CD4-positive, CD25-positive, alpha-beta regulatory T cell (primary cell): ENCODE data around the gene PIAS1. TPM values are rescaled to one million over a fixed set of nuclear protein-coding genes. Genes with fewer than 3 reads are reported as not detected.
"Not testable (repeated sequence)": the region's sequence is repeated elsewhere in the genome, so short reads cannot be mapped to it uniquely, and the experiment has no call there.

ENCODE experiments used
- ATAC-seq, 2 donors: fragments of 150-1000 bp; cut with Tn5 transposase; one replicate each; pipeline ENCODE4 v1.10.0; 2021; ENCODE audit warnings: low read depth in 2 of 2, moderate number of reproducible peaks in 2 of 2, moderate library complexity in 1 of 2
- DNase-seq, 3 donors: peaks; one replicate each; pipeline versions ENCODE4 v3.0.0 to v3.0.0-alpha.2; 2012 to 2022; ENCODE audit warnings: mixed read lengths in 1 of 3
- H3K27ac ChIP-seq: one replicate; pipeline ENCODE4 v1.7.0; 2013; ENCODE audit warnings: mild to moderate bottlenecking, low read length; ENCODE audit not compliant: insufficient read depth, poor library complexity, severe bottlenecking
- H3K27me3 ChIP-seq: one replicate; pipeline ENCODE4 v1.7.0; 2013; ENCODE audit warnings: low read length; ENCODE audit not compliant: control insufficient read depth, insufficient read depth
- H3K36me3 ChIP-seq: one replicate; pipeline ENCODE4 v1.7.0; 2013; ENCODE audit warnings: mild to moderate bottlenecking, low read length, moderate library complexity; ENCODE audit not compliant: control insufficient read depth, insufficient read depth
- H3K4me1 ChIP-seq: 2 replicates; pipeline ENCODE4 v1.7.0; 2013; ENCODE audit warnings: mild to moderate bottlenecking, low read length; ENCODE audit not compliant: insufficient read depth, control insufficient read depth, poor library complexity, severe bottlenecking
- H3K4me3 ChIP-seq: one replicate; pipeline ENCODE4 v1.7.0; 2013; ENCODE audit warnings: low read depth, mild to moderate bottlenecking, low read length, moderate library complexity
- H3K9me3 ChIP-seq, 2 experiments: 1 replicate in 1 of 2; 2 replicates in 1 of 2; pipeline ENCODE4 v1.7.0; 2013; ENCODE audit warnings: low read length in 2 of 2, mild to moderate bottlenecking in 1 of 2, moderate library complexity in 1 of 2; ENCODE audit not compliant: control insufficient read depth in 2 of 2
- H3K27ac Mint-ChIP-seq, 3 donors: one replicate each; pipeline ENCODE4 v1.8.0; 2020 to 2022; ENCODE audit warnings: mild to moderate bottlenecking in 3 of 3, mixed read lengths in 3 of 3, moderate library complexity in 2 of 3
- H3K27me3 Mint-ChIP-seq: one replicate; pipeline ENCODE4 v1.8.0; 2022; ENCODE audit warnings: mild to moderate bottlenecking, mixed read lengths
- H3K36me3 Mint-ChIP-seq: one replicate; pipeline ENCODE4 v1.8.0; 2020; ENCODE audit warnings: mixed read lengths
- H3K4me1 Mint-ChIP-seq, 4 donors: one replicate each; pipeline ENCODE4 v1.8.0; 2020 to 2022; ENCODE audit warnings: mixed read lengths in 4 of 4, mild to moderate bottlenecking in 1 of 4
- H3K4me3 Mint-ChIP-seq, 4 donors: one replicate each; pipeline ENCODE4 v1.8.0; 2020 to 2022; ENCODE audit warnings: mild to moderate bottlenecking in 4 of 4, mixed read lengths in 4 of 4, moderate library complexity in 3 of 4
- H3K9me3 Mint-ChIP-seq, 7 donors: one replicate each; pipeline ENCODE4 v1.8.0; 2020 to 2022; ENCODE audit warnings: mixed read lengths in 7 of 7, mild to moderate bottlenecking in 3 of 7, moderate library complexity in 2 of 7
- polyA plus RNA-seq, 4 donors: library from polyadenylated mRNA; unstranded; fragments of 300-500 nt; fragmentation: Illumina TruSeq; gene quantifications; one replicate each; pipeline ENCODE4 v1.2.3, GENCODE V29; 2021
- total RNA-seq: library from RNA; stranded (reverse); gene quantifications from one replicate; pipeline ENCODE4 v1.2.3, GENCODE V29; 2022

Gene PIAS1
- total and polyA plus RNA-seq, 5 donors from 2014 or later, result 102 to 156 (median 137) TPM

DNA sequence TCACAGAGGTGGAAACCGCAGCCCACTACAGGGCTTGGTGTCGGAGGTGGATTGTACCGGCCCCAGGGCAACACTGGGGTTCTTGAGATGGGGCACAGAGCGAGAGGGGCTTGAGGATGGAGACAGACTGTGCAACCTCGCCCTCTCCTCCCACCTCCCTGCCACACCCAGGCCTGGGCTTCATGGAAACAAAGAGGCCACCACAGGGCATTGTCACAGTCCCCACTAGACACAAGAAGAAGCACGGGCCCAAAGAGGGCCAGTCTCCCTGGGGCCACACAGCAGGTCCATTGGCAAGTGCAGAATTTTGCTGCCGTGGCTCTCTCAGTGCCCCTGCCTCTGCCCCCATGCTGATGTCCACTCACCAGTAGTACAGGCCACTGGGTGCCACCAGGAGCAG, 155.2 kb downstream of the PIAS1 start:
- peaks cover 0 to 1% (median 0%) of the 10 kb centered on the region in 7 donors for H3K9me3 Mint-ChIP-seq
- peaks cover 3% of the 10 kb centered on the region for H3K36me3 Mint-ChIP-seq
- H3K27ac Mint-ChIP-seq, result peak overlapping the region in 1 of 3 donors; percentile 40
- no peaks in the 10 kb centered on the region for H3K36me3 ChIP-seq
- no peak overlapping the region for H3K27ac ChIP-seq
- H3K4me3 ChIP-seq, result no peak overlapping the region
- peaks cover 0 to 17% (median 4%) of the 10 kb centered on the region in 4 donors for H3K4me1 Mint-ChIP-seq
- no peaks in the 10 kb centered on the region for H3K27me3 ChIP-seq
- peaks cover 14% of the 10 kb centered on the region for H3K4me1 ChIP-seq
- no peak overlapping the region for H3K4me3 Mint-ChIP-seq
- H3K9me3 ChIP-seq, result no peaks in the 10 kb centered on the region
- DNase-seq (no peak), ATAC-seq (no peak)
- no peaks in the 10 kb centered on the region for H3K27me3 Mint-ChIP-seq

DNA sequence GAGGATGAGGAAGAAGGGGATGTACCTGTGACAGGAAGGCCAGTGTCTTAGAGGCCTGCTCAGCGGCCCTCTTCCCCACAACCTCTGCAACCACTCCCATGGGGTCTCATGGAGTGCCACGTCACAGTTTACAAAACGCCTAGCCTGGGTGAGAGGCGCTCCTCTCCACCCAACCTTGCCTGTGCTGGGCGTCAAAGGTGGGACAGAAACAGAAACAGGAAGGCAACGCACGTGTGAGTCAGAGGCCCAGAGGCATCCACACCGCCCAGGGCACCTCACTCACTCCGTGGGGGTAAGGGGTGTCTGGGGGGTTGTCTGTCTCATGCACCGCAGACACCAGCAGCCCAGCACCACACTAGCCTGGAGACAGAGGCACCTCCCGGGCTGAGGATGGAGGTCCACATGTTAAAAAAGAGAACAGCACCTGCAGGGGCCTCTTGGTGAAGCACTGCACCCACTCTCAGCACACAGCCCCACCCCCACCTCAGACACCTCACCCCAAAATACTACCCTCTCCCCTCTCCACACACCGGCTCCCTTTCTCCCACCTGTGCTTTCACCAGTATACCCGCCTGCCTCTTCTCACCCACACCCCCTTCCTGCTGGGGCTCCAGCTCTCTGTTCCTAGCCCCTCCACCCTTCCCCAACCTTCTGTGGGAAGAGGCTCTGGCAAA, 155.8 kb downstream of the PIAS1 start:
- peak overlapping the region in 2 of 3 donors; percentile 35 to 60 for H3K27ac Mint-ChIP-seq
- no peaks in the 10 kb centered on the region for H3K27me3 Mint-ChIP-seq
- peaks cover 0 to 17% (median 4%) of the 10 kb centered on the region in 4 donors for H3K4me1 Mint-ChIP-seq
- Histone ChIP-seq H3K9me3 (no peaks in the 10 kb centered on the region), H3K4me1 (peaks cover 14% of the 10 kb centered on the region), H3K27me3 (no peaks in the 10 kb centered on the region), H3K36me3 (no peaks in the 10 kb centered on the region), H3K27ac (no peak overlapping the region), H3K4me3 (no peak overlapping the region)
- H3K36me3 Mint-ChIP-seq, result peaks cover 3% of the 10 kb centered on the region
- DNase-seq (peak in 1 of 3 donors; percentile 65), ATAC-seq (peak; percentile 55 to 64)
- H3K4me3 Mint-ChIP-seq, result no peak overlapping the region
- peaks cover 0 to 1% (median 0%) of the 10 kb centered on the region in 7 donors for H3K9me3 Mint-ChIP-seq

DNA sequence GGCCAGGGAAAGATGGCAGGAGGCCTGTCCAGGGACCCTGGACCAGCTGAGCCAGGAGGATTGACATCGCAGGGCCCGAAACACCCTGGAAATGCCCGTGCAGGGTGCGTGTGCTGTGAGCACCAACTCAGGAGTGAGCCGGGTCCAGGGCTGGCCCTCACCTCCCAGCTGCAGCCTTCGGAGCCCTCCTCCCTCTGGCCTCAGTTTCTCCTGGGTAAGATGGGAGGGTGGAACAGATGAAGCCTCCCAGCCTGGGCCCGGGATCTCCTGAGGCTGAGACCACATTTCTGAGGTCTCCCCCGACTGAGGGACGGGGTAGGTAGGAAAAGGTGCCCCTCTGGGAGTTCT, 156.3 kb downstream of the PIAS1 start:
- no peaks in the 10 kb centered on the region for H3K36me3 ChIP-seq
- Mint-ChIP-seq H3K27ac (no peak overlapping the region), H3K4me1 (peaks cover 0 to 17% (median 4%) of the 10 kb centered on the region in 4 donors), H3K36me3 (peaks cover 3% of the 10 kb centered on the region), H3K4me3 (no peak overlapping the region), H3K27me3 (no peaks in the 10 kb centered on the region), H3K9me3 (peaks cover 0 to 1% (median 0%) of the 10 kb centered on the region in 7 donors)
- H3K27ac ChIP-seq, result no peak overlapping the region
- DNase-seq (no peak), ATAC-seq (no peak)
- no peaks in the 10 kb centered on the region for H3K27me3 ChIP-seq
- no peaks in the 10 kb centered on the region for H3K9me3 ChIP-seq
- peaks cover 14% of the 10 kb centered on the region for H3K4me1 ChIP-seq
- no peak overlapping the region for H3K4me3 ChIP-seq

DNA sequence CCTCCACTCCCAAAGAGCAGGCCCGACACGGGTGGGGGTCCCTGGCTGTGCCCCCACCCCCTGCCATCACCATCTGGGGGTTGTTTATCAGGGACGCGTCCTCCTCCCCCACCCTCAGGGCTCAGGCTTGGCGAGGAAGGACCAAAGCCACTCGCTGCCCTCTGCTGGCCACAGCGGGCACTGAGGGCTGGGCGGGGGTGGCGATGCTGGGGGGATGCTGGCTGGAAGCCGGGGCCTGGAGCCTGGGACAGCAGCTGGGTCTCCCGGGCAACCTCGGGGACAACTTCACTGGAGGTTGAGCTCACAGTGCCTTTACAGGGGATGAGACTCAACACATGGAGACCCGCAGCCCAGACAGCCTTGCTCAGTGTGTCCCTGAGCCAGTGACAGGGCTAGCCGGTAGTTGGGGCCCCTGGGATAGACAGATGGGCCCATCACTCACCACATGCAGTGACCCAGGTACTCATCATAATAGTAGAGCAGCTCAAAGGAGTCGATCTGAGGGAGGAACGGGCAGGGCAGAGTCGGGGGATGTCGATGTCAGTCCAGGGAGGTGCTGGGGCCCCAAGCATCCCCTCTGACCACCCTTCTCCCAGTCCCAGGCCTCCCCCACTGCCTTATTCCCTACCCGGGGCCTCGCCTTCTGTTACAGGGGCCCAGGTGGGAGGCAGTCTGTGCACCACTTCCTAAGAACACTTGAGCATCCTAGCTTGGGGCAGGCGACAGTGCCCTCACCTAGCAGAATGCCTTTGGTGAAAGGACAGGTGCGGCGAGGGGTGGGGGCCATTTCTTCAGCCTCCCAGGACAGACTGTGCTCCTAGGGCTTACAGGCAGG, 156.9 kb downstream of the PIAS1 start:
- H3K27ac ChIP-seq, result no peak overlapping the region
- peaks cover 4% of the 10 kb centered on the region for H3K36me3 Mint-ChIP-seq
- H3K4me3 ChIP-seq, result no peak overlapping the region
- no peaks in the 10 kb centered on the region for H3K36me3 ChIP-seq
- ATAC-seq (no peak), DNase-seq (peak; percentile 17 to 55 (median 26))
- H3K9me3 Mint-ChIP-seq, result peaks cover 0 to 1% (median 0%) of the 10 kb centered on the region in 7 donors
- no peaks in the 10 kb centered on the region for H3K27me3 ChIP-seq
- H3K4me1 ChIP-seq, result peaks cover 11% of the 10 kb centered on the region
- H3K27ac Mint-ChIP-seq, result no peak overlapping the region
- no peaks in the 10 kb centered on the region for H3K9me3 ChIP-seq
- H3K27me3 Mint-ChIP-seq, result no peaks in the 10 kb centered on the region
- no peak overlapping the region for H3K4me3 Mint-ChIP-seq
- peaks cover 0 to 17% (median 4%) of the 10 kb centered on the region in 4 donors for H3K4me1 Mint-ChIP-seq

DNA sequence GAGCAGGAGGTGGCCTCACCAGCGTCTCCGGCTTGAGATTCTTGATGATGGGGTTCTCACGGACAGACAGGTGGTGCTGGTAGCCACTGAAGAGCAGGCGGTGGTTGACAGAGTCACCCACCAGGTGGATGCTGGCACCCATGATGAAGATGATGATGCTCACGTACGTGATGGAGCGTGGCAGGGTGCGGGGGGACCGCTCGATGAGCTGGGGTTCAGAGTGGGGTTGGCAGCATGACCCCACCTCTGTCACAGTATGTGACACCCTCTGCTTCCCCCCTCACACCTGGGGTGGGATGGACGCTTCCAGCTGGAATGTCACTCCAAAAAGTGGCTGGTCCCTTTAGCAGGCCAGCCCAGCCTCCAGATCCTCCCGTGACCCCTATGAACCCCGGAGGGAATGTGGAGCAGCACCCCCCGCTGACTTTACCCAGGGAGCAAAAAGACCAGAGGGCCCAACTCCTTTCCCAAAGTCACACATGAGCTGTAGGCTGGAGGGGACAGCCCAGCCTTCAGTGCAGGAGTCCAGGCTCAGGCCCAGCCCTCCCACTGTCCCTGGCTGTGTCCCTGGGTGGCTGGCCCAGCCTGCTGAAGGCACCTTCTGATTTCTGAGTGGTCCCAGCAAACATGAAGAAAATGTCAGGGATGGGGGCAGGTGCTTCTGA, 157.7 kb downstream of the PIAS1 start:
- no peak for DNase-seq
- Mint-ChIP-seq H3K27ac (no peak overlapping the region), H3K36me3 (peaks cover 6% of the 10 kb centered on the region), H3K4me1 (peaks cover 0 to 17% (median 4%) of the 10 kb centered on the region in 4 donors), H3K9me3 (peaks cover 0 to 1% (median 0%) of the 10 kb centered on the region in 7 donors), H3K4me3 (no peak overlapping the region), H3K27me3 (no peaks in the 10 kb centered on the region)
- Histone ChIP-seq H3K27me3 (no peaks in the 10 kb centered on the region), H3K27ac (no peak overlapping the region), H3K4me1 (peaks cover 9% of the 10 kb centered on the region), H3K4me3 (no peak overlapping the region), H3K9me3 (no peaks in the 10 kb centered on the region), H3K36me3 (no peaks in the 10 kb centered on the region)
- no peak for ATAC-seq

DNA sequence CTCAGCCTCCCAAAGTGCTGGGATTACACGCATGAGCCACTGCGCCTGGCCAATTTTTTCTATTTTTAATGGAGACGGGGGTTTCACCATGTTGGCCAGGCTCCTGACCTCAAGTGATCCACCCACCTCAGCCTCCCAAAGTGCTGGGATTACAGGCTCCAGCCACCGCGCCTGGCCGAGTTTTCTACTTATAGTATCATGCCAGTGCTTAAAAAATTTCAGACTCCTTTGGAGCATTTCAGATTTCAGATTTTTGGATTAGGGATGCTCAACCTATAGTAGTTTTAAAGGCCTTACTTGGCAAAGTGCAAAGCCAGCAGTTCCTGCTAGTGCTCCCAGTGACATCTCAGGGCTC, 159.4 kb downstream of the PIAS1 start:
- H3K9me3 ChIP-seq, H3K4me1 ChIP-seq, ATAC-seq, H3K27me3 ChIP-seq, H3K27ac Mint-ChIP-seq, H3K27me3 Mint-ChIP-seq, DNase-seq, H3K36me3 ChIP-seq, H3K36me3 Mint-ChIP-seq, H3K4me3 ChIP-seq, H3K9me3 Mint-ChIP-seq, H3K27ac ChIP-seq, H3K4me3 Mint-ChIP-seq: not testable (repeated sequence)
- peaks cover 0 to 16% (median 4%) of the 10 kb centered on the region in 4 donors for H3K4me1 Mint-ChIP-seq

DNA sequence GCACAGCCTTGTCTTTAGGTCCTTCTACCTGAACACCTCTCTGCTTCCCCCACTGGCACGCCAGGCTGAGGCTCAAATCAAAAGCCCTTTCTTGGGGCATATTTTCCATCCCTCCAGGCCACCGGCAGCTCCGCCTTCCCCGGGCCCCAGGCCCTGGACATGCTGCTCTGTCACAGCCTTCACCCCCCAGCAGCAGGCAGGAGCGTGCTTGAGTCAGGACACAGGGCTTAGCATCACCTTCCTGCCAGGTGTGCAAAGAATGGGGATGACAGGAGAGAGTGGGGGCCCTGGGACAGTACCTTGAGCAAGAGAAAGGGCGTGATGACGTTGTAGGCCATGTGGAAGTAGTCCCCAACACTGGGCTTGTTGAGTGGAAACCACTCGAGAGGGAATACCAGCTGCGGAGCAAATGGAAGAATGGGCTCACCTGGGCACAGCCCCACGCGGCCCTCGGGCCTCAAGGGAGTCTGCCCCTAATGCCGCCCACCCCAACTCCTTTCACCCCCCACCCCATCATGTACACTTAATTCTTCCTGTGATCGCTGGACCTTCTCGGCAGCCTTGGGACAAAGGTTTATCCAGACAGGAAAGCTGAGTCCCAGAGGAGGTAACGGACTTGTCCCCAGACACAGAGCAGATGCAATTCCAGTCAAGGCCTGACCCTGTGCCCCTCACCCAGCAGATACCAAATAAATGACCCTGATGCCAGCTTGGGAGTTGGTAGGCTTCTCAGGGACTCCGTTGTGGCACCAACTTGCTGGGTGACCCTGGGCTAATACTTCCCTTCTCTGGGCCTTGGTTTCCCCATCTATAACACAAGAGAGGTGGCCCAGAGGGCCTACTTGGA, 160.1 kb downstream of the PIAS1 start:
- no peak overlapping the region for H3K27ac ChIP-seq
- Mint-ChIP-seq H3K27me3 (no peaks in the 10 kb centered on the region), H3K36me3 (peaks cover 6% of the 10 kb centered on the region), H3K27ac (no peak overlapping the region), H3K4me1 (peaks cover 0 to 11% (median 4%) of the 10 kb centered on the region in 4 donors), H3K9me3 (peaks cover 0 to 2% (median 0%) of the 10 kb centered on the region in 7 donors), H3K4me3 (no peak overlapping the region)
- DNase-seq, result no peak
- no peak for ATAC-seq
- H3K4me1 ChIP-seq, result peaks cover under 1% of the 10 kb centered on the region
- H3K4me3 ChIP-seq, result no peak overlapping the region
- no peaks in the 10 kb centered on the region for H3K27me3 ChIP-seq
- H3K36me3 ChIP-seq, result no peaks in the 10 kb centered on the region
- no peaks in the 10 kb centered on the region for H3K9me3 ChIP-seq
